ENCODE results near the gene CDK5RAP2. TPM values are rescaled to one million over a fixed set of nuclear protein-coding genes. Genes with fewer than 3 reads are reported as not detected.

The CDK5RAP2 gene
- total RNA-seq, 1 experiment from 2014 or later: 48.4 TPM

DNA sequence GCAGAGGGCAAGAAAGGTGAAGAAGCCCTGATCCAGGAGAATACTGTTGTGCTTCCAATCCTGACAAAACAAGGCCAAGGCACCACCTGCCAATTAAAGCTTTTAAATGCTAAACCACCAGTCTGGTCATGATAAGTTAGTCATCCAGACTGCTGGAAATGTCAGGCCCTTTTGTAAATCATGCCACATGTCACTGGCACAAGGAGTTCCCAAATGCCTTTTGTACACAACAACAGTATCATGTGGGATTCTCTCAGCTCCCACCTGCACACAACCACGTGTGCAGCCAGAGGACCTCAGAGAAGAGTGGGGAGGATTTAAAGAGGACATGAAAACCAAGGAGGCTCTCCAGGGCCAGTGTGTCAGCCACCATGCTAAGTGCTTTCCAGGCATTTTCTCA lies 99.3 kb downstream of the CDK5RAP2 start:
- Histone ChIP-seq H3K27ac (ENCODE audit: low read length) (no peak overlapping the region), H3K9me3 (ENCODE audit: low read length) (no peaks in the 10 kb centered on the region), H3K9me2 (replicated peaks; ENCODE audit: insufficient read depth, low read length) (no peaks in the 10 kb centered on the region), H3K79me2 (ENCODE audit: low read length) (0 out of 2 replicates have a peak, but pooled peaks cover 2% of the 10 kb centered on the region), H3K4me2 (ENCODE audit: low read depth, low read length, poor library complexity, severe bottlenecking) (no peak overlapping the region), H3K4me1 (ENCODE audit: low read length) (no peaks in the 10 kb centered on the region), H3K4me3 (ENCODE audit: low read length) (no peak overlapping the region), H3K36me3 (ENCODE audit: insufficient read depth, low read length) (peaks cover 11% of the 10 kb centered on the region; the same call in 1 of the 2 replicates), H2AFZ (ENCODE audit: low read length) (no peak overlapping the region), H3K27me3 (ENCODE audit: low read length) (no peaks in the 10 kb centered on the region), H3K9ac (ENCODE audit: low read length) (no peak overlapping the region), H4K20me1 (ENCODE audit: insufficient read depth, low read depth, low read length) (no peaks in the 10 kb centered on the region)
- DNase-seq: no peak

DNA sequence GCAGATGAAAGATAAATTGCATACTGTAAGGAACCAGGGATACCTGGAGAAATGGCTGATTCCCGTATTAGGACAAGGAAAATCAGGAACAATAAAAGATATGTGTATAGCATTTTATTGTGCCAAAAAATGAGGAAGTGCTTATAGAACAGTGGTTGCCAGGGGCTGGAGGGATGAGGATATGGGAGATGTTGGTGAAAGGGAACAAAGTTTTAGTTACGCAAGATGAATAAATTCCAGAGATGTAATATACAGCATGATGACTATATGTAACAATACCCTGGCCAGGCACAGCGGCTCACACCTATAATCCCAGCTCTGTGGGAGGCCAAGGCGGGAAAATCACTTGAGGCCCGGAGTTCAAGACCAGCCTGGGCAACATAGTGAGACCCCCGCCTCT lies 101.8 kb downstream of the CDK5RAP2 start:
- no peaks in the 10 kb centered on the region for H3K9me3 ChIP-seq (ENCODE audit: low read length)
- no peaks in the 10 kb centered on the region for H3K27me3 ChIP-seq (ENCODE audit: low read length)
- H4K20me1 ChIP-seq (ENCODE audit: insufficient read depth, low read depth, low read length): no peaks in the 10 kb centered on the region
- H3K4me3 ChIP-seq (ENCODE audit: low read length): no peak overlapping the region
- no peak overlapping the region for H3K9ac ChIP-seq (ENCODE audit: low read length)
- DNase-seq: no peak
- H3K79me2 ChIP-seq (ENCODE audit: low read length): 0 out of 2 replicates have a peak, but pooled peaks cover 2% of the 10 kb centered on the region
- H3K4me1 ChIP-seq (ENCODE audit: low read length): no peaks in the 10 kb centered on the region
- H3K9me2 ChIP-seq (replicated peaks; ENCODE audit: insufficient read depth, low read length): no peaks in the 10 kb centered on the region
- no peak overlapping the region for H2AFZ ChIP-seq (ENCODE audit: low read length)
- H3K27ac ChIP-seq (ENCODE audit: low read length): no peak overlapping the region
- H3K36me3 ChIP-seq (ENCODE audit: insufficient read depth, low read length): peaks cover 15% of the 10 kb centered on the region; the same call in 1 of the 2 replicates
- H3K4me2 ChIP-seq (ENCODE audit: low read depth, low read length, poor library complexity, severe bottlenecking): no peak overlapping the region

DNA sequence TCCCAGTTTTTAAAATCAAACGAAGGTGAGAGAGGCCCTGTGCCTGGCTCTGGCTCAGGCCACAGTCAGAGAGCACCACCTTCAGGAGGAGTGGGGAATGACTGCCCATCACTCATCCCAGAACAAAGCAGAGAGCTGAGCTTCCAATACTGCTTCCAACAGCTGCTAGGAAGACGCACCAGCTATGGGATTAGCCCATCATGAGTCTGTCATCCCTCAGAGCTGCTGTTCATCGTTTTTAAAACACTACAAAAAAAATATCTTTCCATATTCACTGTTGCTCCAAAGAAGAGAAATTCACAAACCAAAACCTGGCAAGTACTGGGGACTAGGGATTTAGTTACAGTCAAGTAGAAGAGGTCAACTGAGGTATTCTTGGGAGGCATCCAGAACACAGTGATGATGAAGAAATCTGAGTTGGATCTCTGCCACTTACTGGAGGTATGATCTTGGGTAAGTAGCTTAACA lies 102.4 kb downstream of the CDK5RAP2 start:
- Histone ChIP-seq H3K27ac (ENCODE audit: low read length) (no peak overlapping the region), H3K4me3 (ENCODE audit: low read length) (no peak overlapping the region), H3K4me2 (ENCODE audit: low read depth, low read length, poor library complexity, severe bottlenecking) (no peak overlapping the region), H3K79me2 (ENCODE audit: low read length) (0 out of 2 replicates have a peak, but pooled peaks cover 2% of the 10 kb centered on the region), H3K9me2 (replicated peaks; ENCODE audit: insufficient read depth, low read length) (no peaks in the 10 kb centered on the region), H3K9ac (ENCODE audit: low read length) (no peak overlapping the region), H3K9me3 (ENCODE audit: low read length) (no peaks in the 10 kb centered on the region), H3K27me3 (ENCODE audit: low read length) (no peaks in the 10 kb centered on the region), H3K4me1 (ENCODE audit: low read length) (no peaks in the 10 kb centered on the region), H3K36me3 (ENCODE audit: insufficient read depth, low read length) (peaks cover 20% of the 10 kb centered on the region; the same call in 1 of the 2 replicates), H4K20me1 (ENCODE audit: insufficient read depth, low read depth, low read length) (no peaks in the 10 kb centered on the region), H2AFZ (ENCODE audit: low read length) (no peak overlapping the region)
- DNase-seq: peak; percentile 72

DNA sequence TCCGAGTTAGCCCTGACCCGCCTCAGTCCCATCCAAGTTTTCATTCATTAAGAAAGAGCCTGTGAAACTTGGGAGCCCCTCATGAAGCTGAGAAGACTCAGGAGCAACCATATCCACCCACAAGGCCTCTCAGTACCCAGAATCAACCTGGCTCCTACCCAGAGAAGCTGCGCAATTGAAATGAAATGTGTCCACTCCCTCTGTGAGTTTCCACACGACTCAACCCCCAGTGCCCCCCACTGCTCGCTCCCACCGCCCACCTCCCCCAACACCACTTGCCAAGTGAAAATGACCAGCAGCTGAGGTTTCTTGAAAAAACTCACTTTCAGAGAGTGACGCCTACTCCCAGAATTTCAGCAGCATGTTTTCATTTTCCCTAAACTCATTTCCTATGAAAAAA lies 104.6 kb downstream of the CDK5RAP2 start:
- H3K9ac ChIP-seq (ENCODE audit: low read length): no peak overlapping the region
- no peak overlapping the region for H2AFZ ChIP-seq (ENCODE audit: low read length)
- no peak for DNase-seq
- H3K4me3 ChIP-seq (ENCODE audit: low read length): no peak overlapping the region
- no peak overlapping the region for H3K27ac ChIP-seq (ENCODE audit: low read length)
- no peaks in the 10 kb centered on the region for H3K9me2 ChIP-seq (replicated peaks; ENCODE audit: insufficient read depth, low read length)
- H3K27me3 ChIP-seq (ENCODE audit: low read length): no peaks in the 10 kb centered on the region
- H3K36me3 ChIP-seq (ENCODE audit: insufficient read depth, low read length): peaks cover 18% of the 10 kb centered on the region; the same call in 1 of the 2 replicates
- peaks cover 7% of the 10 kb centered on the region; the same call in 1 of the 2 replicates for H3K4me1 ChIP-seq (ENCODE audit: low read length)
- 0 out of 2 replicates have a peak, but pooled peaks cover 5% of the 10 kb centered on the region for H3K79me2 ChIP-seq (ENCODE audit: low read length)
- H3K4me2 ChIP-seq (ENCODE audit: low read depth, low read length, poor library complexity, severe bottlenecking): no peak overlapping the region
- H4K20me1 ChIP-seq (ENCODE audit: insufficient read depth, low read depth, low read length): no peaks in the 10 kb centered on the region
- no peaks in the 10 kb centered on the region for H3K9me3 ChIP-seq (ENCODE audit: low read length)

DNA sequence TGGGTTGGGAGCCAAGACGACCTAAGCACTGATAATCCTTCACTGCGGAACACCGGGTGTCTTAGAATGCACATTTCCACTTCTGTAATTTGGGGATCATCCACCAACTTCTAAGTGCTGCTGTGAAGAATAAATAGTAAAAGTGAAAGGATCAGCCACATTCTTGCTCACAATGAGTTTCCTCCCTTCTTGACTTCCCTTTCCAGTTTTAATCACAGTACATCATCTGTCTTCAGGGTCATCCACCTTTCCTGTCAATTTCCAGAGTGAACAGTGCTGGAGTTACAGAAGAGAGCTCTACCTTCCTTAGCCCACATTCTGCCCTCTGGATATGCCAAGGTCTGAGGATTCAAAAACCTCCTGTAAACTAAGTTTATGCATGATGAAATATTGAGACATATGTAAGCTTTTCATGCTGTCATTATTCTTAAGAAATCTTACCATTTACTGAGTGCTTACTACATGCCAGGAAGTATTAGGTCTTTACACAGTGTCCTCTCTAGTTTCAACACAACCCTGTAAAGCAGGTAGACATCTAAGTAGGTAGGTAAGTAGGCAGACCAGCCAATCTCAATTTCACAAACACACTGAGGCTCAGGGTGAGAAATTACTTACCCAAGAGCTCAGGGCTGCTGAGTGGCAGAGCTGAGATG lies 105.2 kb downstream of the CDK5RAP2 start:
- no peak overlapping the region for H2AFZ ChIP-seq (ENCODE audit: low read length)
- H3K9me3 ChIP-seq (ENCODE audit: low read length): no peaks in the 10 kb centered on the region
- no peak overlapping the region for H3K4me2 ChIP-seq (ENCODE audit: low read depth, low read length, poor library complexity, severe bottlenecking)
- H3K4me1 ChIP-seq (ENCODE audit: low read length): peaks cover 8% of the 10 kb centered on the region; the same call in 1 of the 2 replicates
- H3K27me3 ChIP-seq (ENCODE audit: low read length): no peaks in the 10 kb centered on the region
- H3K4me3 ChIP-seq (ENCODE audit: low read length): no peak overlapping the region
- no peaks in the 10 kb centered on the region for H3K9me2 ChIP-seq (replicated peaks; ENCODE audit: insufficient read depth, low read length)
- H3K9ac ChIP-seq (ENCODE audit: low read length): no peak overlapping the region
- no peaks in the 10 kb centered on the region for H4K20me1 ChIP-seq (ENCODE audit: insufficient read depth, low read depth, low read length)
- peaks cover 18% of the 10 kb centered on the region; the same call in 1 of the 2 replicates for H3K36me3 ChIP-seq (ENCODE audit: insufficient read depth, low read length)
- 0 out of 2 replicates have a peak, but pooled peaks cover 3% of the 10 kb centered on the region for H3K79me2 ChIP-seq (ENCODE audit: low read length)
- no peak overlapping the region for H3K27ac ChIP-seq (ENCODE audit: low read length)
- no peak for DNase-seq

DNA sequence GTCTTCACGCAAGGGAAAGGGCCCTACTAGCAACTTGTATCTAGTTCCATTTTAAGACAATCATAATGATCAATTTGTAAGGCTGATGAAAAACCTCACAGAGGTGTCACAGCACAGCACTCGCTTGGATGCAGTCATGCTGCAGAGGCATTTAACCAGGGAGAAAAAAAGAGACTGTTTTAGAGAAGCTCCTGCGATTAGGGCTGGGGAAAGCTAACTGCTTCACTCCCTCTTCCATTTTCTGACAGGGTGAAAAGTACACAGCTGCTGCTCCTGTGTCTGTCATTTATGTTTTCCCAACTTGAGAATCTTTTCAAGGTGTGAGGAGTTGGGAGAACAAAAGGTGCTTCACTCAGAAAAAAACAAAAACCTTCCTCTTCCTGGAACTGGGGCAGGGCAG lies 106.4 kb downstream of the CDK5RAP2 start:
- Histone ChIP-seq H3K4me3 (ENCODE audit: low read length) (no peak overlapping the region), H3K27ac (ENCODE audit: low read length) (no peak overlapping the region), H3K9me2 (replicated peaks; ENCODE audit: insufficient read depth, low read length) (no peaks in the 10 kb centered on the region), H3K79me2 (ENCODE audit: low read length) (peaks cover 6% of the 10 kb centered on the region; the same call in 1 of the 2 replicates), H3K4me1 (ENCODE audit: low read length) (peaks cover 8% of the 10 kb centered on the region; the same call in 1 of the 2 replicates), H3K27me3 (ENCODE audit: low read length) (no peaks in the 10 kb centered on the region), H3K9me3 (ENCODE audit: low read length) (no peaks in the 10 kb centered on the region), H3K36me3 (ENCODE audit: insufficient read depth, low read length) (peaks cover 18% of the 10 kb centered on the region; the same call in 1 of the 2 replicates), H4K20me1 (ENCODE audit: insufficient read depth, low read depth, low read length) (no peaks in the 10 kb centered on the region), H3K4me2 (ENCODE audit: low read depth, low read length, poor library complexity, severe bottlenecking) (no peak overlapping the region), H3K9ac (ENCODE audit: low read length) (no peak overlapping the region), H2AFZ (ENCODE audit: low read length) (no peak overlapping the region)
- DNase-seq: no peak

DNA sequence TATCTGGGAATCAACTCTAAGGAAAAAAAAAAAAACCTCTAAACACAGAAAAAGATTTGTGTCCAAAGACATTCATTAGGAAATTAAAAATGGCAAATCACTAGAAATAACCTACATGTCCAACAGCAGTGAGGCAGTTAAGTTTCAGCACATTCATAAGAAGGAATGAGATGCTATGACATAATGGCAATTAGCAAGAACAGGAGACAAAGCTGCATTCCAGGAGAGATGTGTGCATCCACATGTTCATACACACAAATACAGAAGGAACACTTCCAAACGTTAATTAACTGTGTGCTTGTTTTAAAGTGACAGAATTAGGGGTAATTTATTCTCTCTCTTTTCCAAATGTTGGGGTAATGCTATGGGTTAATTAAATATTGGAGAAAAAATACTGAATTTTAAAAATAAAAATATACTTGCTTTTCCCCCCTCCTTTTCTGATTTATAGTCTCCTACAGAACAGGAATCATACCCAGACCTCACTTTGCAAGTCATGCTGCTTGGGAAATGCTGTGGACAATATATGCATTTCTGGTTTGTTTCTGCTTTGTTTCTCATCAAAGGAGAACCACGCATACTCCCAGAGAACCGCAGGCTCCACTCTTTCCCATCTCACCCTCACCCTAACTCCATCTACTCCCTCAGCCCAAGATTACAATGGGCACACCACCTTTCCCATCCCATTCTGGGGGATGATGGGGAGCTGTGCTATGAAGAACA lies 114.1 kb downstream of the CDK5RAP2 start:
- no peak overlapping the region for H3K9ac ChIP-seq (ENCODE audit: low read length)
- no peak overlapping the region for H2AFZ ChIP-seq (ENCODE audit: low read length)
- no peak overlapping the region for H3K4me2 ChIP-seq (ENCODE audit: low read depth, low read length, poor library complexity, severe bottlenecking)
- DNase-seq: no peak
- peaks cover 8% of the 10 kb centered on the region; the same call in 1 of the 2 replicates for H3K36me3 ChIP-seq (ENCODE audit: insufficient read depth, low read length)
- H3K4me3 ChIP-seq (ENCODE audit: low read length): no peak overlapping the region
- H3K27ac ChIP-seq (ENCODE audit: low read length): no peak overlapping the region
- H3K79me2 ChIP-seq (ENCODE audit: low read length): peaks cover 11% of the 10 kb centered on the region; the same call in 1 of the 2 replicates
- peaks cover 5% of the 10 kb centered on the region; the same call in 1 of the 2 replicates for H3K4me1 ChIP-seq (ENCODE audit: low read length)
- H3K9me2 ChIP-seq (replicated peaks; ENCODE audit: insufficient read depth, low read length): no peaks in the 10 kb centered on the region
- H3K9me3 ChIP-seq (ENCODE audit: low read length): no peaks in the 10 kb centered on the region
- H3K27me3 ChIP-seq (ENCODE audit: low read length): no peaks in the 10 kb centered on the region
- H4K20me1 ChIP-seq (ENCODE audit: insufficient read depth, low read depth, low read length): no peaks in the 10 kb centered on the region

DNA sequence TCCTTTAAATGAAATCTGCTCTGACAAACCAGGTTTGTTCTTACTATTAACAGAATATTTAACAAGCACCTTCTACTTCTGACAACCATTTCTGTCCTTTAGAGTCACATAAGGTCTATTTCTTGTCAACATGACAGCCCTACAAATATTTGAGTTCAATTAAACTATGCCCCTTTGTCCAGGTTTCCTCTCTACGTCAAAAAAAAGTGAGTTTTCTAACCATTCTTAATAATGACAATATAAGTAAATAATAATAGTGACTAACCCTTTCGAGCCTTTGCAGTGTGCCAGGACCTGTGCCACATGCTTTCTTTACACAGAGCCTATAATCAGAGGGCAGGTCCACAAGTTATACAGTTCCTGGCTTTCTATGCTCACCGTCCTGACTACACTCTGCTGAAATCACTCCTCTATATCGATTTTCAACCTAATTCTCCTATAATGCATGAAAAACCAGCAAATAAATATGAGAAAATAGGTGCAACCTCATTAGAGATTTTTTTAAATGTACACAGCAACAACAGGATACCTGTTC lies 115.0 kb downstream of the CDK5RAP2 start:
- no peak overlapping the region for H3K27ac ChIP-seq (ENCODE audit: low read length)
- no peak overlapping the region for H3K4me2 ChIP-seq (ENCODE audit: low read depth, low read length, poor library complexity, severe bottlenecking)
- no peaks in the 10 kb centered on the region for H3K4me1 ChIP-seq (ENCODE audit: low read length)
- no peaks in the 10 kb centered on the region for H3K9me2 ChIP-seq (replicated peaks; ENCODE audit: insufficient read depth, low read length)
- DNase-seq: no peak
- H2AFZ ChIP-seq (ENCODE audit: low read length): no peak overlapping the region
- peaks cover 9% of the 10 kb centered on the region; the same call in 1 of the 2 replicates for H3K79me2 ChIP-seq (ENCODE audit: low read length)
- H3K9me3 ChIP-seq (ENCODE audit: low read length): no peaks in the 10 kb centered on the region
- H4K20me1 ChIP-seq (ENCODE audit: insufficient read depth, low read depth, low read length): no peaks in the 10 kb centered on the region
- H3K36me3 ChIP-seq (ENCODE audit: insufficient read depth, low read length): peaks cover 8% of the 10 kb centered on the region; the same call in 1 of the 2 replicates
- H3K4me3 ChIP-seq (ENCODE audit: low read length): no peak overlapping the region
- H3K27me3 ChIP-seq (ENCODE audit: low read length): no peaks in the 10 kb centered on the region
- H3K9ac ChIP-seq (ENCODE audit: low read length): no peak overlapping the region
